ENCODE results near the gene NLK.

The NLK gene

GRCh38 chr17:28101919-28102318 lies 59.4 kb downstream of the NLK start:
- Mint-ChIP-seq H3K9me3 (no peaks in the 10 kb centered on the region), H3K4me1 (no peaks in the 10 kb centered on the region), H3K27ac (no peak overlapping the region), H3K4me3 (no peak overlapping the region), H3K36me3 (no peaks in the 10 kb centered on the region)
- ATAC-seq: no peak
- DNase-seq (ENCODE audit: low spot score in 2 of 2): no peak

DNA sequence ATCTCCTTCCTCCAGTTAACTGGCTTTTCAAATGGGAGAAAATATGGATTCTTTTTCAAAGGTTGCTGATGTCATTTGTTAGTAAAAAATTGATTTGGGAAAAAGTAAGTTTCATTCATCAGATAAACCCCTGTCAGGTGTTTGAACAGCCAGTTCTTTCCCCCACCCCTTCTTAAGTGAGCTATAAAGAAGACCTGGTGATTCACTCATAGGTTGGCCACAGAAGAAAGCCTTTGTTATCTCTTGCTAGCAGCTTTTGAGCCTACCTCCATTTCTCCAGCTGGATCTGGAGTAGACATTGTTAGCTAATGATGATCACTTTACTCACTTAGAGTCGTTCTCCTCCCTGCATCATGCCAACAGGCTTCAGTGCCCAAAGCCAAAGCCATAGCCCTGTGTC lies 63.0 kb downstream of the NLK start:
- no peak overlapping the region for H3K27ac Mint-ChIP-seq
- ATAC-seq (no peak), DNase-seq (ENCODE audit: low spot score in 2 of 2) (no peak)
- H3K36me3 Mint-ChIP-seq: no peaks in the 10 kb centered on the region
- H3K4me3 Mint-ChIP-seq: no peak overlapping the region
- H3K4me1 Mint-ChIP-seq: no peaks in the 10 kb centered on the region
- H3K9me3 Mint-ChIP-seq: peaks cover 2% of the 10 kb centered on the region

DNA sequence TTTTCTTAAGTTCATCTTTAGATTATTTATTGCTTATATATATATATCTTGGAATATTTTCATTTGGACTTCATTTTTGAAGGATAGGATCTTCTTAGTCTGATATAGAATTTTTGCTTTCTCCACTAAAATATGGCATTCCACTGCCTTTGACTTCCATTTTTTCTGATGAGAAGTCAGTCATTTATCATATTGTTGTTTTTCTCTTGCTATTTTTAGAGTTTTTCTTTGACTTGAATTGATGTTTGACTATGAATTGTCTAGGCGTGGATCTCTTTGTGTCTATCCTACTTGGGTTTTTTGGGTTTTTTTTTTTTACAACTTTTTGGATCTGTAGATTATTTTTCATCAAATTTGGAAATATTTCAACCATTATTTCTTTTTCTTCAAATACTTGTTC lies 67.7 kb downstream of the NLK start:
- no peak for DNase-seq (ENCODE audit: low spot score in 2 of 2)
- H3K4me1 Mint-ChIP-seq: no peaks in the 10 kb centered on the region
- H3K9me3 Mint-ChIP-seq: peaks cover 2% of the 10 kb centered on the region
- H3K27ac Mint-ChIP-seq: no peak overlapping the region
- H3K36me3 Mint-ChIP-seq: no peaks in the 10 kb centered on the region
- H3K4me3 Mint-ChIP-seq: no peak overlapping the region
- ATAC-seq: no peak

- Mint-ChIP-seq H3K4me3 (no peak overlapping the region), H3K36me3 (no peaks in the 10 kb centered on the region)
- no peak for ATAC-seq
Measured at GRCh38 chr17:28112181-28112580, 69.7 kb downstream of the NLK start.

GRCh38 chr17:28112606-28113005 lies 70.1 kb downstream of the NLK start:
- no peak for DNase-seq (ENCODE audit: low spot score in 2 of 2)
- Mint-ChIP-seq H3K4me3 (no peak overlapping the region), H3K9me3 (peaks cover 2% of the 10 kb centered on the region), H3K27ac (no peak overlapping the region), H3K4me1 (no peaks in the 10 kb centered on the region), H3K36me3 (no peaks in the 10 kb centered on the region)
- ATAC-seq: no peak

More at GRCh38 chr17:28112181-28112580, 69.7 kb downstream of the NLK start:
- peaks cover 2% of the 10 kb centered on the region for H3K9me3 Mint-ChIP-seq
- no peaks in the 10 kb centered on the region for H3K4me1 Mint-ChIP-seq
- no peak overlapping the region for H3K27ac Mint-ChIP-seq
- DNase-seq (ENCODE audit: low spot score in 2 of 2): no peak

DNA sequence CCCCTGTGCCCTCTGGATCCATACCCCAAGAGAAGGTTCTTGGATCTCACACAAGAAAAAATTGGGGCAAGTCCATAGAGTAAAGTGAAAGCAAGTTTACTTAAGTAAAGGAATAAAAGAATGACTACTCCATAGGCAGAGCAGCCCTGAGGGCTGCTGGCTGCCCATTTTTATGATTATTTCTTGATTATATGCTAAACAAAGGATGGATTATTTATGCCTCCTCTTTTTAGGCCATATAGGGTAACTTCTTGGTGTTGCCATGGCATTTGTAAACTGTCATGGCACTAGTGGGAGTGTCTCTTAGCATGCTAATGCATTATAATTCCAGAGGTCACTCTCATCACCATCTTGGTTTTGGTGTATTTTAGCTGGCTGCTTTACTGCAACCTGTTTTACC lies 70.8 kb downstream of the NLK start:
- Mint-ChIP-seq H3K9me3 (peaks cover 2% of the 10 kb centered on the region), H3K4me1 (no peaks in the 10 kb centered on the region), H3K27ac (no peak overlapping the region), H3K4me3 (no peak overlapping the region), H3K36me3 (no peaks in the 10 kb centered on the region)
- DNase-seq (ENCODE audit: low spot score in 2 of 2): no peak
- ATAC-seq: no peak

DNA sequence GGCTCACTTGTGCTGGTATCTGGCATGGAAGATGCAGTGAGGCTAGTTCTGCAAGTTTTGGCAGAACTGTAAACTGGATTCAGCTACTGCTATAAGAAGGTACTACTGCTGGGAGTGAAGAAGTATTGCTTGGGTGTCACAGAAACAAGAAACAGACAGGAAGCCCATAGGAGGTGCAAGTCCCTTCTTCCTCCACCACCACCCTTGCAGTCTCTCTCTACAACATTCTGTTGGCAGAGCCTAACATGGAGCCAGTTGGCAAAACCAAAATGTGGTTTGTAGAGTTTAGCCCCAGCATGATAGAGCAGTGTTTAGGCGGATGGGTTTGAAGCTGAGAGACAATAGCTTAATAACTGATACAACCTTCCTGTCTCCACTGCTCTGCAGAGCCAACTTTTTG lies 72.6 kb downstream of the NLK start:
- no peak overlapping the region for H3K27ac Mint-ChIP-seq
- peaks cover 2% of the 10 kb centered on the region for H3K9me3 Mint-ChIP-seq
- no peak overlapping the region for H3K4me3 Mint-ChIP-seq
- H3K4me1 Mint-ChIP-seq: no peaks in the 10 kb centered on the region
- H3K36me3 Mint-ChIP-seq: no peaks in the 10 kb centered on the region
- ATAC-seq: no peak
- DNase-seq (ENCODE audit: low spot score in 2 of 2): no peak

DNA sequence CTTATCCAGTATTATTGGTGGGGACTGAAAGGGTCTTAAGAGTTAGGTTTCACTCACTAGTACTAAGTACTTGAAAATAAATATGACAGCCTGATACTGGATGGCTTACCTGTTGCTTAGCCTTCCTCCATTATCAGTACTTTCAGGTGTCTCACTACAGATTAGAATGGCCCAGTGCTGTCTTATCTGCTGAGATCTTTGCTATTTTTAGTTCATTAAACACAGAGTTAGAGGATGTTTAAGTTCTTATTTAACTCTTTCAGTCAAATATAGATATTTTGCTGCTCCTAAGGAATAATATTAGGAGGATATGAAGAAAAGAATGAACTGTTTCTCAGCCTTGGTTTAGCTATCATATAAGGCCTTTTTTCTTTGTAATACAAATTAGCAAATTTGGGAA lies 74.8 kb downstream of the NLK start:
- H3K27ac Mint-ChIP-seq: no peak overlapping the region
- no peaks in the 10 kb centered on the region for H3K9me3 Mint-ChIP-seq
- H3K4me1 Mint-ChIP-seq: no peaks in the 10 kb centered on the region
- H3K4me3 Mint-ChIP-seq: no peak overlapping the region
- ATAC-seq (no peak), DNase-seq (ENCODE audit: low spot score in 2 of 2) (no peak)
- H3K36me3 Mint-ChIP-seq: peaks cover 3% of the 10 kb centered on the region

DNA sequence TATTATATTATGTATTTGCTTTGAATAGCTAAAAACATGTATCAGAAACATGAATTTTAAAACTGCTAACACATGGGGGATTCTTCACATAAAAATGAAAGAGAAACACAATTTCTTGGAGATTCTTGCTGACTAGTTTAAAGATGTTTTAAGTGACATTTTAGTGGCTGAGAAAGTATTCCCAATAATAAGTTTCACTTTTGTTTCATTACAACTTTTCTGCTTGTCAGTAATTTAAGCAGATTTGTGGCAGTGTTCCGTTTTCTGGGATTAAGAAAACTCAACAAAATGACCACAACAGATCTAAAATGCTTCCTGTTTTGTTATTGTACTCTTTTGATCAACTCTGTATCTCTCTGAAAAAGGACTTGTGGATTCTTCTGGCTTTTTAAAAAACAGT lies 75.9 kb downstream of the NLK start:
- Mint-ChIP-seq H3K27ac (peak overlapping the region; percentile 74), H3K4me1 (peaks cover 4% of the 10 kb centered on the region), H3K36me3 (peaks cover 14% of the 10 kb centered on the region), H3K9me3 (no peaks in the 10 kb centered on the region), H3K4me3 (peak overlapping the region; percentile 25)
- DNase-seq (ENCODE audit: low spot score in 2 of 2) (no peak), ATAC-seq (no peak)

GRCh38 chr17:28119046-28119445 lies 76.6 kb downstream of the NLK start:
- H3K27ac Mint-ChIP-seq: peak overlapping the region; percentile 74
- H3K36me3 Mint-ChIP-seq: peaks cover 17% of the 10 kb centered on the region
- H3K9me3 Mint-ChIP-seq: no peaks in the 10 kb centered on the region
- H3K4me3 Mint-ChIP-seq: no peak overlapping the region
- H3K4me1 Mint-ChIP-seq: peaks cover 4% of the 10 kb centered on the region
- no peak for DNase-seq (ENCODE audit: low spot score in 2 of 2)
- no peak for ATAC-seq

DNA sequence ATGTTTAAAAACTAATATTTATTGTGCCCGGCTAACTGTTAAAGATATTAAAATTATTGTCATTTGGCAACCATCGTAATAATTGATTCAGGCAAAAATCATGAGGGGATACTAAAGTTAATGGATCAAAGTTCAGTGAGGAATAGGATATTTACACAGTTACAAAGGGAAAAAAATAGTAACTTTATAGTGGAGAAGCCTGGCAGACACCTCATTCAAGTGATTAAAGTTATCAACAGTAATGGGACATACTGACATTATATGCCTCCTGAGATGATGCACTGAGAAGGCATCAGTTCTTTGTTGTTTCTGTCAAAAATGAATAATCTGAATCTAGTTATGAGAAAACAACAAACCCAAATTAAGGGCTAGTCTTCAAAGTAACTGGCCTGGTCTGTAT lies 77.1 kb downstream of the NLK start:
- peaks cover 17% of the 10 kb centered on the region for H3K36me3 Mint-ChIP-seq
- H3K27ac Mint-ChIP-seq: no peak overlapping the region
- DNase-seq (ENCODE audit: low spot score in 2 of 2) (no peak), ATAC-seq (no peak)
- H3K4me1 Mint-ChIP-seq: peaks cover 4% of the 10 kb centered on the region
- no peak overlapping the region for H3K4me3 Mint-ChIP-seq
- H3K9me3 Mint-ChIP-seq: no peaks in the 10 kb centered on the region

GRCh38 chr17:28120766-28121165 lies 78.3 kb downstream of the NLK start:
- Mint-ChIP-seq H3K4me3 (no peak overlapping the region), H3K4me1 (peaks cover 4% of the 10 kb centered on the region), H3K27ac (no peak overlapping the region), H3K9me3 (no peaks in the 10 kb centered on the region), H3K36me3 (peaks cover 17% of the 10 kb centered on the region)
- ATAC-seq (no peak), DNase-seq (ENCODE audit: low spot score in 2 of 2) (no peak)

GRCh38 chr17:28124962-28125361 lies 82.5 kb downstream of the NLK start:
- no peak for DNase-seq (ENCODE audit: low spot score in 2 of 2)
- H3K4me1 Mint-ChIP-seq: peaks cover 4% of the 10 kb centered on the region
- H3K9me3 Mint-ChIP-seq: no peaks in the 10 kb centered on the region

GRCh38 chr17:28125526-28126378 lies 83.3 kb downstream of the NLK start:
- H3K9me3 Mint-ChIP-seq: no peaks in the 10 kb centered on the region
- peaks cover 17% of the 10 kb centered on the region for H3K36me3 Mint-ChIP-seq
- H3K27ac Mint-ChIP-seq: no peak overlapping the region
- no peak for DNase-seq (ENCODE audit: low spot score in 2 of 2)
- no peak for ATAC-seq
- H3K4me1 Mint-ChIP-seq: peaks cover 4% of the 10 kb centered on the region
- no peak overlapping the region for H3K4me3 Mint-ChIP-seq

More at GRCh38 chr17:28124962-28125361, 82.5 kb downstream of the NLK start:
- ATAC-seq: no peak
- Mint-ChIP-seq H3K4me3 (no peak overlapping the region), H3K27ac (no peak overlapping the region), H3K36me3 (peaks cover 17% of the 10 kb centered on the region)

- no peak for ATAC-seq
- peaks cover 4% of the 10 kb centered on the region for H3K4me1 Mint-ChIP-seq
Measured at GRCh38 chr17:28127196-28127595, 84.7 kb downstream of the NLK start.

GRCh38 chr17:28128779-28129178 lies 86.3 kb downstream of the NLK start:
- no peaks in the 10 kb centered on the region for H3K9me3 Mint-ChIP-seq
- no peak overlapping the region for H3K4me3 Mint-ChIP-seq
- DNase-seq (ENCODE audit: low spot score in 2 of 2) (no peak), ATAC-seq (no peak)
- H3K27ac Mint-ChIP-seq: no peak overlapping the region
- H3K4me1 Mint-ChIP-seq: peaks cover 10% of the 10 kb centered on the region
- peaks cover 6% of the 10 kb centered on the region for H3K36me3 Mint-ChIP-seq

More at GRCh38 chr17:28127196-28127595, 84.7 kb downstream of the NLK start:
- Mint-ChIP-seq H3K36me3 (peaks cover 15% of the 10 kb centered on the region), H3K9me3 (no peaks in the 10 kb centered on the region), H3K4me3 (no peak overlapping the region), H3K27ac (no peak overlapping the region)
- DNase-seq (ENCODE audit: low spot score in 2 of 2): no peak

All from stimulated activated effector memory CD8-positive, alpha-beta T cell treated with anti-CD3 and anti-CD28 coated beads, Interleukin-12 subunit alpha, Interleukin-12 subunit beta, amount 100 ng/mL, for 72 hours (primary cell).